Sigmoid colon (tissue), 4 donors: ENCODE measurements around the gene CFAP45.

Experiments used
- CTCF ChIP-seq, 4 experiments: fragments of 450-650 bp in 3 of 4; fragments of 200-600 bp in 1 of 4; IDR thresholded peaks; one replicate each; pipeline ENCODE4 v1.5.1; 2016 to 2019; ENCODE audit warnings: antibody characterized with exemption in 4 of 4, mild to moderate bottlenecking in 3 of 4, moderate library complexity in 2 of 4
- EP300 ChIP-seq, 4 donors: sonication (generic); formaldehyde crosslinking; IDR thresholded peaks; one replicate each; pipeline ENCODE4 v1.6.1; 2017; ENCODE audit warnings: antibody characterized with exemption in 4 of 4
- POLR2AphosphoS5 ChIP-seq, 4 donors: sonication (generic); formaldehyde crosslinking; IDR thresholded peaks; one replicate each; pipeline ENCODE4 v1.6.1; 2017; ENCODE audit warnings: antibody characterized with exemption in 4 of 4

DNA sequence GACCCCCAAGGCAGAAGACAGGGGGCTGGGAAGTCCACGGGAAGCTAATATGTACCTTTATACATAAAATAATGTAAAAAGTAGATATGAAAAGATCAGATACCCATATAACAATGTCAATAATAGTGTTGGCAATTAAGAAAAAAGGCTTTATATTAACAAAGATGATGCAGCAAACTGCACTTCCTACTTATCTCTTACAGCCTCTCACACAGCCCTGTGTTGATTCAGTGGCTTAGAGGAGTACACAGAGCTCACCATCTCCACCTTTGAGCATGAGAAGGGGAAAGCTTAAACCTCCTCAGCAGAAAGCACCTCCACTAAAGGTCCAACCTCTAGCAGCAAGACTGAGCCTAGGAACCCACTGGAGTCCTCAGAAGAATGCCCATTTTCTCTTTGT lies 30.4 kb downstream of the CFAP45 start:
- TF ChIP-seq POLR2AphosphoS5 (IDR thresholded peaks at IDR 0.05): no peak
- no peak for TF ChIP-seq CTCF (IDR thresholded peaks at IDR 0.05)
- no peak for TF ChIP-seq EP300 (IDR thresholded peaks at IDR 0.05)
